HEK293T (cell line): ENCODE measurements around the gene MTA1.

ENCODE experiments used
- BHLHE40 ChIP-seq: fragments of 450-650 bp; IDR thresholded peaks from 2 replicates; pipeline ENCODE4 v1.6.1; 2016; ENCODE audit warnings: mild to moderate bottlenecking, moderate library complexity, borderline replicate concordance
- SP1 ChIP-seq: fragments of 450-650 bp; IDR thresholded peaks from 2 replicates; pipeline ENCODE4 v1.6.1; 2017

DNA sequence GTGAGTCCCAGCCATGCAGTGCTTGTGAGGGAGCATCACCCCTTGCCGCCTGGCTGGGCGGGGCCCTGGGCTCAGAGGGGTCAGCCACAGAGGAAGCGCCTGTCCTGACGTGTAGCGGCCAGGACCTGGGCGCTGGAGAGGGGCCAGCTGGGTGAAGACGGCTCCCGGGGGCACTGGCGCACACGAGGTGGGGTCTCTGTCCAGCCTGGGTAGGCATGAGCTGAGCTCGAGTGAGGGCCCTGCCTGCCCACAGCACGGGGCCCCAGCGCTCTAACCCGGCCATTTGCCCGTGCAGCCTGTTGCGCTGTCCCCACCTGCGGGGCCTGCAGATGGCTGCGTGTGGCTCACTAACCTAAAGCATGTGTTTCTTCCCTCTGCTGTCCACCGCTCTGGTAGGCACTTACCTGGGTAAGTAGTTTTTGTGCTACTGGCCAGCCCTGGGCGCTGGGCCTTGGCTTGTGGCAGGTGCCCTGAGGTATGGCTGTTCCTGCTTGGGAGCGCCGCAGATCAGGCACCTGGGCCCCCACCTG, 48.4 kb downstream of the MTA1 start:
- TF ChIP-seq BHLHE40 (no peak), SP1 (no peak)
